Subcutaneous abdominal adipose tissue (tissue), 5 donors: ENCODE data around the gene NAA16.

Experiments
- H3K27ac ChIP-seq: one replicate; pipeline ENCODE4 v1.7.0; 2013; ENCODE audit warnings: low read depth, mild to moderate bottlenecking, inconsistent platforms, low read length, moderate library complexity
- H3K27me3 ChIP-seq, 5 donors: one replicate each; pipeline ENCODE4 v1.7.0; 2013; ENCODE audit warnings: low read length in 5 of 5, inconsistent platforms in 1 of 5; ENCODE audit not compliant: control insufficient read depth in 5 of 5, insufficient read depth in 4 of 5
- H3K36me3 ChIP-seq, 5 donors: one replicate each; pipeline ENCODE4 v1.7.0; 2013; ENCODE audit warnings: low read length in 5 of 5; ENCODE audit not compliant: control insufficient read depth in 5 of 5, insufficient read depth in 5 of 5
- H3K4me1 ChIP-seq, 5 donors: one replicate each; pipeline ENCODE4 v1.7.0; 2013; ENCODE audit warnings: low read length in 5 of 5, mild to moderate bottlenecking in 3 of 5, moderate library complexity in 1 of 5; ENCODE audit not compliant: control insufficient read depth in 5 of 5, insufficient read depth in 5 of 5
- H3K4me3 ChIP-seq, 5 donors: one replicate each; pipeline ENCODE4 v1.7.0; 2013; ENCODE audit warnings: low read length in 5 of 5, low read depth in 1 of 5
- H3K9ac ChIP-seq, 5 donors: one replicate each; pipeline ENCODE4 v1.7.0; 2013; ENCODE audit warnings: low read length in 5 of 5, mild to moderate bottlenecking in 4 of 5, moderate library complexity in 3 of 5
- H3K9me3 ChIP-seq, 5 donors: one replicate each; pipeline ENCODE4 v1.7.0; 2013; ENCODE audit warnings: low read length in 5 of 5; ENCODE audit not compliant: control insufficient read depth in 5 of 5
- donor health status: healthy.
- donor health status: healthy.
- donor health status: healthy.
- donor health status: healthy.
- donor health status: healthy.

The NAA16 gene

GRCh38 chr13:41402691-41403511 is 91.8 kb downstream of the NAA16 start:
- H3K36me3 ChIP-seq, result no peaks in the 10 kb centered on the region
- H3K4me3 ChIP-seq, result no peak overlapping the region
- no peaks in the 10 kb centered on the region for H3K27me3 ChIP-seq
- no peaks in the 10 kb centered on the region for H3K9me3 ChIP-seq
- no peak overlapping the region for H3K27ac ChIP-seq
- H3K4me1 ChIP-seq, result no peaks in the 10 kb centered on the region
- no peak overlapping the region for H3K9ac ChIP-seq

DNA sequence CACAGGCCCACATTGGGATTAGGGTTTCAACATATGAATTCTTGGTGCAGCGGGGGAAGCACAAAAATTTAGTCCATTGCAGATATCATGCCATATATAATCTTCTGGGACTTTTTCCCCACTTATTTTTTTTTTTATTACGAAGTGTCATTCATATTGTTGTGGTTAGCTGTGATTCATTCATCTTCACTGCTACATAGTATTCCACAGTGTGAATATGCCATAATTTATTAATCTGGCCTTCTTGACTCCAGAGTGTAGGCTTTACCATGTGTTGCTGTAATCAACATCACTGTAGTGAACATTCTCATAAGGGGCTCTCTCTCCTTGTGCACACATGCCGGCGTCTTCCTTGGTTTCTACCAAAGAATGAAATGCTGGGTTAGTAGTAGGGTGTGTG is 92.9 kb downstream of the NAA16 start:
- no peaks in the 10 kb centered on the region for H3K4me1 ChIP-seq
- H3K36me3 ChIP-seq, result no peaks in the 10 kb centered on the region
- H3K4me3 ChIP-seq, result no peak overlapping the region
- H3K9me3 ChIP-seq, result no peaks in the 10 kb centered on the region
- no peaks in the 10 kb centered on the region for H3K27me3 ChIP-seq
- H3K9ac ChIP-seq, result no peak overlapping the region
- no peak overlapping the region for H3K27ac ChIP-seq

GRCh38 chr13:41405367-41405766 is 94.3 kb downstream of the NAA16 start:
- no peak overlapping the region for H3K27ac ChIP-seq
- H3K36me3 ChIP-seq, result no peaks in the 10 kb centered on the region
- no peaks in the 10 kb centered on the region for H3K4me1 ChIP-seq
- H3K9me3 ChIP-seq, result no peaks in the 10 kb centered on the region
- H3K27me3 ChIP-seq, result no peaks in the 10 kb centered on the region
- no peak overlapping the region for H3K9ac ChIP-seq
- no peak overlapping the region for H3K4me3 ChIP-seq

DNA sequence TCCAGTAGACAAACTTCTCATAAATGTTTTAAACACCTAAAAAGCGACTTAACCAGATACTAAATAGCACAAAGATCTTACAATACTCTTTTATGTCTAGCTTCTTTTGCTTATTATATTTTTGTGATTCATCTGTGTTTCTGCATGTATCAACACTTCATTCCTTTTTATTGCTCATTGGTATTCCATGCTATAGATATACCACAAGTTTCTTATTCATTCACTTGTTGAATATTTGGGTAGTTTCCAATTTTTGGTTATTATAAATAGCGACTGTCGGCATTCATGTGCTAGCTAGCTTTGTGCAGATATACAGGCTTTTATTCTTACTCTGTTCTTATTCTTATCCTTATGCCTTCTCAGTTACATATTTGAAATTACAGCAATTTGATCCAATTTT is 96.3 kb downstream of the NAA16 start:
- H3K9me3 ChIP-seq, result no peaks in the 10 kb centered on the region
- H3K27ac ChIP-seq, result no peak overlapping the region
- no peaks in the 10 kb centered on the region for H3K27me3 ChIP-seq
- no peaks in the 10 kb centered on the region for H3K36me3 ChIP-seq
- no peak overlapping the region for H3K9ac ChIP-seq
- no peaks in the 10 kb centered on the region for H3K4me1 ChIP-seq
- no peak overlapping the region for H3K4me3 ChIP-seq

DNA sequence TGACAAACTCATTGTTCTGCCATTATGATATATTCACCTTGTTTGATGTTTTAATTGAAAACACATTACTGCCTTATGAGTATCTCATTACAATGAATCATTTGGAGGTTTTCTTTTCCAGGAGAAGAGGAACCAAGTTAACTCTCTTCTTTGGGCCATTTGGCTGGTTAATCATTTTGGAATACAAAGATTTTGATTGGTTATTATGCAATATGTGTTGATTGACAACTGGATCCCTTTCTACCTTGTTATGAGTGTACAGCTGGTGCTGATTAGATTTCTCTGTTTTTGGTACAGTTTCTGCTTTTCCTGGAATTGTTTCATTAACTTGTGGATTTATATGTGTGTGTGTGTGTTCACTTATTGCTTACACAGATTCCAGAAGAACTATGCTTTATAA is 97.1 kb downstream of the NAA16 start:
- Histone ChIP-seq H3K36me3 (no peaks in the 10 kb centered on the region), H3K27ac (no peak overlapping the region), H3K4me3 (no peak overlapping the region), H3K9ac (no peak overlapping the region), H3K27me3 (no peaks in the 10 kb centered on the region), H3K4me1 (no peaks in the 10 kb centered on the region), H3K9me3 (no peaks in the 10 kb centered on the region)

DNA sequence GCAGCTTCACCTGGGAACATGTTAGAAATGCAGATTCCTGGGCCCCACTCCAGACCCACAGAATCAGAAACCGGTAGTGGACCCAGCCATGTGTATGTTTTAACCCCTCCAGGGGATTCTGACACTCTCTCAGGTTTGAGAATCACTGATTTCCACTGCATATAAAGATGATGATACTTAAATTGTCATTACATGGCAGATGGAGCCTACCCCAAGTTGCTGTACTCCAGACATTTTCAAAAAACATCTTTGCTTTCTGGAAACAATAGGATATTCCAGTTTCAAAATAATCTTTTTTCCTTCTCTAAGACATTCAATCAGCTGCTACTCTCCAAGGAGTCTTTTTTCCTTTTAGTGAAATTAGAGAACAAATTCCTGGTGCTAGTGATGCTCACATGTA is 97.7 kb downstream of the NAA16 start:
- Histone ChIP-seq H3K4me3 (no peak overlapping the region), H3K4me1 (no peaks in the 10 kb centered on the region), H3K27ac (no peak overlapping the region), H3K9me3 (no peaks in the 10 kb centered on the region), H3K27me3 (no peaks in the 10 kb centered on the region), H3K9ac (no peak overlapping the region), H3K36me3 (no peaks in the 10 kb centered on the region)

- Histone ChIP-seq H3K4me3 (no peak overlapping the region), H3K9me3 (no peaks in the 10 kb centered on the region), H3K27ac (no peak overlapping the region), H3K4me1 (no peaks in the 10 kb centered on the region), H3K27me3 (no peaks in the 10 kb centered on the region), H3K9ac (no peak overlapping the region), H3K36me3 (no peaks in the 10 kb centered on the region)
Measured at GRCh38 chr13:41409611-41410010, 98.5 kb downstream of the NAA16 start.

GRCh38 chr13:41411060-41411459 is 100.0 kb downstream of the NAA16 start:
- Histone ChIP-seq H3K36me3 (no peaks in the 10 kb centered on the region), H3K27me3 (no peaks in the 10 kb centered on the region), H3K9me3 (no peaks in the 10 kb centered on the region), H3K9ac (no peak overlapping the region), H3K4me1 (no peaks in the 10 kb centered on the region), H3K27ac (no peak overlapping the region), H3K4me3 (no peak overlapping the region)

GRCh38 chr13:41411522-41411921 is 100.5 kb downstream of the NAA16 start:
- Histone ChIP-seq H3K27me3 (no peaks in the 10 kb centered on the region), H3K4me1 (no peaks in the 10 kb centered on the region), H3K36me3 (no peaks in the 10 kb centered on the region), H3K4me3 (no peak overlapping the region), H3K9me3 (no peaks in the 10 kb centered on the region), H3K9ac (no peak overlapping the region), H3K27ac (no peak overlapping the region)

DNA sequence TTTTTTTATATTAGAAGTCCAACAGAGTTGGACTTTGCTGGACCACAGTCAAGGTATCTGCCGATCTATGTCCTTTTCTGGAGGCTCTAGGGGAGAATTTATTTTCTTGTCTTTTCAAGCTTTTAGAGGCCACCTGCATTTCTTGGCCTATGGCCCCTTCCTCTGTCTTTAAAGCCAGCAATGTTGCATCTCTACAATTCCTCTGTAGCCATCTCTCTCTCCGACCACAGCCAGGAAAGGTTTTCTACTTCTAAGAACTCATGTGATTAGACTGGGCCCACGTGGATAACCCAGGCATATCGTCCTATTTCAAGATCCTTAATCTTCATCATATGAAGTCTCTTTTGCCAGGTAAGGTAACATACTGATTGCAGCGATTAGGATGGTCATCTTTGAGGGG is 102.8 kb downstream of the NAA16 start:
- Histone ChIP-seq H3K9ac (no peak overlapping the region), H3K9me3 (peaks cover 0 to 3% (median 0%) of the 10 kb centered on the region in 5 donors), H3K4me1 (no peaks in the 10 kb centered on the region), H3K4me3 (no peak overlapping the region), H3K27ac (no peak overlapping the region), H3K27me3 (no peaks in the 10 kb centered on the region), H3K36me3 (no peaks in the 10 kb centered on the region)
